H9 (cell line): Measurements from ENCODE around the gene RHOU. TPM values are rescaled to one million over a fixed set of nuclear protein-coding genes. Genes with fewer than 3 reads are reported as not detected.

Source experiments
- DNase-seq: peaks from one replicate; pipeline ENCODE4 v3.0.0-alpha.2; 2017
- H2AFZ ChIP-seq: one replicate; pipeline ENCODE4 v1.6.1; 2013; ENCODE audit warnings: mild to moderate bottlenecking, low read length, control low read depth, moderate library complexity
- H2AK5ac ChIP-seq: 2 replicates; pipeline ENCODE4 v1.6.1; 2013; ENCODE audit warnings: low read length, control low read depth, mixed read lengths; ENCODE audit not compliant: insufficient read length
- H2BK120ac ChIP-seq: one replicate; pipeline ENCODE4 v1.6.1; 2013; ENCODE audit warnings: low read depth, mild to moderate bottlenecking, low read length, control low read depth, inconsistent platforms; ENCODE audit not compliant: poor library complexity, severe bottlenecking
- H2BK12ac ChIP-seq: 2 replicates; pipeline ENCODE4 v1.6.1; 2013; ENCODE audit warnings: low read length, control low read depth, mixed read lengths, low read depth; ENCODE audit not compliant: insufficient read length
- H2BK15ac ChIP-seq: 2 replicates; pipeline ENCODE4 v1.6.1; 2013; ENCODE audit warnings: low read depth, low read length, control low read depth
- H2BK20ac ChIP-seq: one replicate; pipeline ENCODE4 v1.6.1; 2013; ENCODE audit warnings: low read depth, mild to moderate bottlenecking, low read length, control low read depth, inconsistent platforms; ENCODE audit not compliant: poor library complexity, severe bottlenecking
- H2BK5ac ChIP-seq: 2 replicates; pipeline ENCODE4 v1.6.1; 2013; ENCODE audit warnings: low read length, control low read depth, mixed read lengths; ENCODE audit not compliant: insufficient read length
- H3K14ac ChIP-seq: 2 replicates; pipeline ENCODE4 v1.6.1; 2013; ENCODE audit warnings: low read length, control low read depth; ENCODE audit not compliant: insufficient read depth
- H3K18ac ChIP-seq: 2 replicates; pipeline ENCODE4 v1.6.1; 2013; ENCODE audit warnings: low read depth, mild to moderate bottlenecking, mixed read lengths, low read length, control low read depth; ENCODE audit not compliant: insufficient read length
- H3K23ac ChIP-seq: 2 replicates; pipeline ENCODE4 v1.6.1; 2013; ENCODE audit warnings: low read length, control low read depth, mixed read lengths, low read depth; ENCODE audit not compliant: insufficient read length
- H3K23me2 ChIP-seq: 2 replicates; pipeline ENCODE4 v1.6.1; 2013; ENCODE audit warnings: low read depth, mild to moderate bottlenecking, mixed read lengths, low read length, control low read depth; ENCODE audit not compliant: insufficient read length, poor library complexity, severe bottlenecking
- H3K27ac ChIP-seq: 2 replicates; pipeline ENCODE4 v1.5.1; 2013; ENCODE audit warnings: low read length, control low read depth, mixed read lengths, low read depth; ENCODE audit not compliant: insufficient read length
- H3K27me3 ChIP-seq: 2 replicates; pipeline ENCODE4 v1.6.1; 2013; ENCODE audit warnings: low read length, control low read depth, inconsistent platforms; ENCODE audit not compliant: insufficient read depth
- H3K4ac ChIP-seq: 2 replicates; pipeline ENCODE4 v1.6.1; 2013; ENCODE audit warnings: low read depth, mild to moderate bottlenecking, control low read depth, inconsistent platforms, low read length, moderate library complexity
- H3K4me1 ChIP-seq: 2 replicates; pipeline ENCODE4 v1.6.1; 2013; ENCODE audit warnings: low read length, control low read depth, inconsistent platforms; ENCODE audit not compliant: insufficient read depth
- H3K4me2 ChIP-seq: 2 replicates; pipeline ENCODE4 v1.6.1; 2013; ENCODE audit warnings: low read length, control low read depth, mixed read lengths; ENCODE audit not compliant: insufficient read length, insufficient read depth
- H3K56ac ChIP-seq: 2 replicates; pipeline ENCODE4 v1.6.1; 2013; ENCODE audit warnings: low read depth, mild to moderate bottlenecking, mixed read lengths, low read length, control low read depth; ENCODE audit not compliant: insufficient read length
- H3K79me1 ChIP-seq: 2 replicates; pipeline ENCODE4 v1.6.1; 2013; ENCODE audit warnings: low read depth, mild to moderate bottlenecking, moderate library complexity, low read length, control low read depth, inconsistent platforms; ENCODE audit not compliant: insufficient read depth, poor library complexity, severe bottlenecking
- H3K79me2 ChIP-seq: 2 replicates; pipeline ENCODE4 v1.6.1; 2013; ENCODE audit warnings: low read length, control low read depth, inconsistent platforms; ENCODE audit not compliant: insufficient read depth
- H3K9ac ChIP-seq: 2 replicates; pipeline ENCODE4 v1.6.1; 2013; ENCODE audit warnings: low read length, control low read depth, mixed read lengths; ENCODE audit not compliant: insufficient read length; ENCODE audit errors: extremely low read depth
- H3K9me3 ChIP-seq: one replicate; pipeline ENCODE4 v1.6.1; 2013; ENCODE audit warnings: low read depth, low read length, inconsistent platforms; ENCODE audit not compliant: control insufficient read depth
- H3T11ph ChIP-seq: one replicate; pipeline ENCODE4 v1.6.1; 2013; ENCODE audit warnings: mild to moderate bottlenecking, low read length, control low read depth, inconsistent platforms
- H4K20me1 ChIP-seq: one replicate; pipeline ENCODE4 v1.6.1; 2013; ENCODE audit not compliant: control insufficient read depth, insufficient read length, insufficient read depth
- H4K5ac ChIP-seq: 2 replicates; pipeline ENCODE4 v1.6.1; 2013; ENCODE audit warnings: low read depth, mild to moderate bottlenecking, mixed read lengths, low read length, control low read depth; ENCODE audit not compliant: insufficient read length
- H4K8ac ChIP-seq: replicated peaks from 2 replicates; pipeline ENCODE4 v1.6.1; 2013; ENCODE audit warnings: low read length, control low read depth, mixed read lengths, low read depth; ENCODE audit not compliant: insufficient read length
- H4K91ac ChIP-seq: 2 replicates; pipeline ENCODE4 v1.6.1; 2013; ENCODE audit warnings: low read depth, mild to moderate bottlenecking, moderate library complexity, mixed read lengths, low read length, control low read depth; ENCODE audit not compliant: insufficient read length
- H3K27ac Mint-ChIP-seq, 3 experiments: 2 replicates in 2 of 3; 3 replicates in 1 of 3; pipeline ENCODE4 v1.8.0; 2020 to 2021; ENCODE audit warnings: mixed read lengths in 3 of 3, mild to moderate bottlenecking in 1 of 3, moderate library complexity in 1 of 3
- H3K27me3 Mint-ChIP-seq: 2 replicates; pipeline ENCODE4 v1.8.0; 2021; ENCODE audit warnings: low read depth, mild to moderate bottlenecking, moderate library complexity, mixed read lengths
- H3K36me3 Mint-ChIP-seq, 3 experiments: 2 replicates in 2 of 3; 3 replicates in 1 of 3; pipeline ENCODE4 v1.8.0; 2020 to 2021; ENCODE audit warnings: low read depth in 3 of 3, mixed read lengths in 3 of 3; ENCODE audit not compliant: insufficient read depth in 1 of 3
- H3K4me1 Mint-ChIP-seq, 2 experiments: 2 replicates each; pipeline ENCODE4 v1.8.0; 2020; ENCODE audit warnings: mixed read lengths in 2 of 2
- H3K4me3 Mint-ChIP-seq, 2 experiments: 2 replicates in 1 of 2; 3 replicates in 1 of 2; pipeline ENCODE4 v1.8.0; 2020 to 2021; ENCODE audit warnings: mild to moderate bottlenecking in 2 of 2, mixed read lengths in 2 of 2, moderate library complexity in 1 of 2
- H3K9me3 Mint-ChIP-seq, 2 experiments: 2 replicates in 1 of 2; 3 replicates in 1 of 2; pipeline ENCODE4 v1.8.0; 2020; ENCODE audit warnings: mild to moderate bottlenecking in 2 of 2, mixed read lengths in 2 of 2, moderate library complexity in 1 of 2
- CTCF ChIP-seq: fragments of 200-600 bp; sonication (generic); conservative IDR thresholded peaks from 3 replicates; pipeline ENCODE4 v1.8.0; 2021; ENCODE audit warnings: antibody characterized with exemption, mild to moderate bottlenecking
- WGBS: extraction: QIAGEN DNeasy Blood & Tissue Kit; methylation state at CpG from one replicate; pipeline ENCODE4 v1.1.7; 2013; ENCODE audit warnings: missing lambda C conversion rate, low lambda C conversion rate, mixed read lengths; ENCODE audit not compliant: insufficient read length; ENCODE audit errors: extremely low coverage; 5-methylcytosine and 5-hydroxymethylcytosine counted together
- total RNA-seq: library from RNA; stranded (reverse); gene quantifications from 2 replicates; pipeline ENCODE4 v1.2.1, GENCODE V29; 2021

The RHOU gene
- total RNA-seq, 1 experiment from 2014 or later = 3.9 TPM

GRCh38 chr1:228691211-228691610 lies 44.1 kb upstream of the RHOU start:
- Histone ChIP-seq H3K23me2 (no peaks in the 10 kb centered on the region), H2BK20ac (no peak overlapping the region), H3K79me1 (no peaks in the 10 kb centered on the region), H2AFZ (no peak overlapping the region), H2BK12ac (no peak overlapping the region), H3K56ac (no peak overlapping the region), H2BK120ac (no peak overlapping the region), H3K14ac (no peak overlapping the region), H2BK5ac (no peak overlapping the region), H3K79me2 (no peaks in the 10 kb centered on the region), H3K18ac (no peak overlapping the region), H2AK5ac (no peak overlapping the region), H2BK15ac (no peak overlapping the region), H3K9ac (no peak overlapping the region), H3T11ph (no peak overlapping the region), H4K91ac (no peak overlapping the region), H3K4me2 (no peak overlapping the region), H4K8ac (no peak overlapping the region), H3K4me1 (no peaks in the 10 kb centered on the region), H3K27ac (no peak overlapping the region), H3K23ac (no peak overlapping the region), H4K5ac (no peak overlapping the region), H4K20me1 (no peaks in the 10 kb centered on the region), H3K27me3 (no peaks in the 10 kb centered on the region), H3K9me3 (no peaks in the 10 kb centered on the region), H3K4ac (no peak overlapping the region)
- Mint-ChIP-seq H3K4me3 (no peak overlapping the region), H3K4me1 (no peaks in the 10 kb centered on the region), H3K36me3 (no peaks in the 10 kb centered on the region), H3K27me3 (peaks cover 14% of the 10 kb centered on the region), H3K27ac (no peak overlapping the region), H3K9me3 (no peaks in the 10 kb centered on the region; a peak in 1 of 5 replicates)
- no peak for DNase-seq
- WGBS = no CpG with 5 or more reads among the region's 2 CpGs
- TF ChIP-seq CTCF = no peak
